ENCODE results near the gene MLEC. TPM values are rescaled to one million over a fixed set of nuclear protein-coding genes. Genes with fewer than 3 reads are reported as not detected.
"Not testable (repeated sequence)": the region's sequence is repeated elsewhere in the genome, so short reads cannot be mapped to it uniquely, and the experiment has no call there.

MLEC gene
- total RNA-seq, 6 donors from 2014 or later = 29.3 to 125 (median 71.2) TPM

DNA sequence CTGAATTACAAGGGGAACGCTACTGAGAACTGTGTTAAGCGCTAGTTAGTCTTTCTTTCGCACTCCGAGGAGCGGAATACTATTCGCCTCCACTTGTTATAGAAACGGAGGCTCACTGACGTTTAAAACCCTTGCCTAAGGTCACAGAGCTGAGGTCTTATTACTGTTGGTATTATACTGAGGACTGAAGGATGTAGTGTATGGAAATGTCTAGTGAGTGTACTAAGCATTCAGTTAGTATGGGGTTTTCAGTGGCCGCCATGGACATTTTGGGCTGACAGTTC is 39.5 kb downstream of the MLEC start:
- ATAC-seq (ENCODE audit: low FRiP score in 2 of 2) (no peak), DNase-seq (no peak)
- Histone ChIP-seq H3K9me3 (no peaks in the 10 kb centered on the region), H3K36me3 (peaks cover 2 to 50% (median 19%) of the 10 kb centered on the region in 4 donors), H3K4me1 (peaks cover 16 to 29% (median 25%) of the 10 kb centered on the region in 4 donors), H3K4me3 (peak overlapping the region in 3 of 4 donors; percentile 71 to 83 (median 76)), H3K27me3 (no peaks in the 10 kb centered on the region), H3K27ac (peak overlapping the region in 3 of 4 donors; percentile 82 to 86 (median 85))
- WGBS, 2 donors = 89% methylated on average over 9 of the region's 9 CpGs
- TF ChIP-seq, protein P1, sequence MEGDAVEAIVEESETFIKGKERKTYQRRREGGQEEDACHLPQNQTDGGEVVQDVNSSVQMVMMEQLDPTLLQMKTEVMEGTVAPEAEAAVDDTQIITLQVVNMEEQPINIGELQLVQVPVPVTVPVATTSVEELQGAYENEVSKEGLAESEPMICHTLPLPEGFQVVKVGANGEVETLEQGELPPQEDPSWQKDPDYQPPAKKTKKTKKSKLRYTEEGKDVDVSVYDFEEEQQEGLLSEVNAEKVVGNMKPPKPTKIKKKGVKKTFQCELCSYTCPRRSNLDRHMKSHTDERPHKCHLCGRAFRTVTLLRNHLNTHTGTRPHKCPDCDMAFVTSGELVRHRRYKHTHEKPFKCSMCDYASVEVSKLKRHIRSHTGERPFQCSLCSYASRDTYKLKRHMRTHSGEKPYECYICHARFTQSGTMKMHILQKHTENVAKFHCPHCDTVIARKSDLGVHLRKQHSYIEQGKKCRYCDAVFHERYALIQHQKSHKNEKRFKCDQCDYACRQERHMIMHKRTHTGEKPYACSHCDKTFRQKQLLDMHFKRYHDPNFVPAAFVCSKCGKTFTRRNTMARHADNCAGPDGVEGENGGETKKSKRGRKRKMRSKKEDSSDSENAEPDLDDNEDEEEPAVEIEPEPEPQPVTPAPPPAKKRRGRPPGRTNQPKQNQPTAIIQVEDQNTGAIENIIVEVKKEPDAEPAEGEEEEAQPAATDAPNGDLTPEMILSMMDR (IDR thresholded peaks at IDR 0.05) = no peak
- TF ChIP-seq POLR2A (IDR thresholded peaks at IDR 0.05) (no peak), POLR2AphosphoS5 (IDR thresholded peaks at IDR 0.05) (no peak), EP300 (IDR thresholded peaks at IDR 0.05) (no peak)

GRCh38 chr12:120726961-120727360 is 40.0 kb downstream of the MLEC start:
- Histone ChIP-seq H3K4me1 (peaks cover 16 to 29% (median 25%) of the 10 kb centered on the region in 4 donors), H3K27me3 (no peaks in the 10 kb centered on the region), H3K9me3 (no peaks in the 10 kb centered on the region), H3K36me3 (peaks cover 0 to 44% (median 17%) of the 10 kb centered on the region in 4 donors), H3K4me3 (no peak overlapping the region), H3K27ac (no peak overlapping the region)
- 94 to 96% methylated on average over 5 to 9 of the region's 9 CpGs for WGBS, 2 donors
- ATAC-seq (ENCODE audit: low FRiP score in 2 of 2) = no peak
- TF ChIP-seq POLR2AphosphoS5 (IDR thresholded peaks at IDR 0.05) (no peak), EP300 (IDR thresholded peaks at IDR 0.05) (no peak), POLR2A (IDR thresholded peaks at IDR 0.05) (no peak)
- TF ChIP-seq, protein P1 (IDR thresholded peaks at IDR 0.05) = no peak
- no peak for DNase-seq

- 94 to 100% methylated on average over 13 to 30 of the region's 35 CpGs for WGBS, 2 donors
- not testable (repeated sequence) for ATAC-seq (ENCODE audit: low FRiP score in 2 of 2); H3K4me1 ChIP-seq; H3K27ac ChIP-seq; H3K9me3 ChIP-seq; H3K4me3 ChIP-seq; H3K27me3 ChIP-seq
- DNase-seq = peak in 1 of 2 donors; percentile 62
- peaks cover 0 to 39% (median 21%) of the 10 kb centered on the region in 4 donors for H3K36me3 ChIP-seq
Measured at GRCh38 chr12:120732198-120732597, 45.2 kb downstream of the MLEC start.

- no peak for ATAC-seq (ENCODE audit: low FRiP score in 2 of 2)
- H3K4me1 ChIP-seq = no peaks in the 10 kb centered on the region
- WGBS, 2 donors = 89 to 91% methylated on average over 3 of the region's 3 CpGs
- no peak overlapping the region for H3K4me3 ChIP-seq
- no peaks in the 10 kb centered on the region for H3K27me3 ChIP-seq
- TF ChIP-seq EP300 (IDR thresholded peaks at IDR 0.05) = no peak
- no peak for TF ChIP-seq POLR2AphosphoS5 (IDR thresholded peaks at IDR 0.05)
- TF ChIP-seq, protein P1 (IDR thresholded peaks at IDR 0.05) = no peak
- no peak for TF ChIP-seq POLR2A (IDR thresholded peaks at IDR 0.05)
- peaks cover 0 to 40% (median 23%) of the 10 kb centered on the region in 4 donors for H3K36me3 ChIP-seq
- H3K27ac ChIP-seq = no peak overlapping the region
- DNase-seq = no peak
- H3K9me3 ChIP-seq = no peaks in the 10 kb centered on the region
Measured at GRCh38 chr12:120733574-120733973, 46.6 kb downstream of the MLEC start.

DNA sequence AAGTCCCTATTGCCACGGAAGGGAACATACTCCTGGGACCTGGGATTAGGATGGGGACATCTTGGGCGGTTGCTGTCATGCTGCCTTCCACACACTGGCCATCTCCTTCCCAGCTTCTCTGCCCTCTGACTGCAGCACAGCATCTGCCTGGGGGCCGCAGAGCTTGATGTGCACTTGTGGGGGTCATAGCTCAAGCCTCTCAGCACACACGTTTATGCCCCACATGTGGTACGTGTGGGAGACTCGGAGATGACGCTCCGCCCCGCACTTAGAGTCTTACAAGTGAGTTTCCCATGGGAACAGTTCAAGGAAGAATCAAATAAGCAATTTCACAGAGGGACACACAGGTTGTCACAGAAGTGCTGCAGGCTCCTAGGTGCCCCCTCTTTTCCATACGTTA is 47.3 kb downstream of the MLEC start:
- DNase-seq (no peak), ATAC-seq (ENCODE audit: low FRiP score in 2 of 2) (no peak)
- H3K27ac ChIP-seq = no peak overlapping the region
- H3K27me3 ChIP-seq = no peaks in the 10 kb centered on the region
- H3K36me3 ChIP-seq = peaks cover 0 to 44% (median 26%) of the 10 kb centered on the region in 4 donors
- no peaks in the 10 kb centered on the region for H3K4me1 ChIP-seq
- TF ChIP-seq POLR2AphosphoS5 (IDR thresholded peaks at IDR 0.05) (no peak), EP300 (IDR thresholded peaks at IDR 0.05) (no peak), POLR2A (IDR thresholded peaks at IDR 0.05) (no peak)
- TF ChIP-seq, protein P1 (IDR thresholded peaks at IDR 0.05) = no peak
- 96% methylated on average over 10 of the region's 10 CpGs for WGBS, 2 donors
- no peaks in the 10 kb centered on the region for H3K9me3 ChIP-seq
- H3K4me3 ChIP-seq = no peak overlapping the region
